NK-92 treated with Interleukin-12 subunit alpha and Interleukin-12 subunit beta, amount 100 ng/mL, for 24 hours (cell line): Measurements from ENCODE around the gene GSKIP.

ENCODE experiments used
- DNase-seq: peaks from one replicate; lab custom pipeline; 2025; lab: John Stamatoyannopoulos, UW

The GSKIP gene

DNA sequence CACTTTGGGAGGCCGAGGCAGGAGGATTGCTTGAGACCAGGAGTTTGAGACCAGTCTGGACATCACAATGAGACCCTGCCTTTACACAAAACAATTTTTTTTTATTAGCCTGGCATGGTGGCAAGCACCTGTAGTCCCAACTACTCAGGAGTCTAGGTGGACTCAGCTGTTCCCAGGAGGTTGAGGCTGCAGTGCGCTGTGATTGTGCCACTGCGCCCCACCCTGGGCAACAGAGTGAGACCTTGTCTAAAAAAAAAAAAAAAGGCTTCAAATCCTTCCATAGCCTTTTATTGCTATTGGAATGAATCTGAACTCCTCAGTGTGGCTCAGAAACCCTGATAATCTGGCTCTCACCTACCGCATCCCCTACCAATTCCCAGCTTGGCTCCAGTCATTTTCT, 54.7 kb downstream of the GSKIP start:
- no peak for DNase-seq

DNA sequence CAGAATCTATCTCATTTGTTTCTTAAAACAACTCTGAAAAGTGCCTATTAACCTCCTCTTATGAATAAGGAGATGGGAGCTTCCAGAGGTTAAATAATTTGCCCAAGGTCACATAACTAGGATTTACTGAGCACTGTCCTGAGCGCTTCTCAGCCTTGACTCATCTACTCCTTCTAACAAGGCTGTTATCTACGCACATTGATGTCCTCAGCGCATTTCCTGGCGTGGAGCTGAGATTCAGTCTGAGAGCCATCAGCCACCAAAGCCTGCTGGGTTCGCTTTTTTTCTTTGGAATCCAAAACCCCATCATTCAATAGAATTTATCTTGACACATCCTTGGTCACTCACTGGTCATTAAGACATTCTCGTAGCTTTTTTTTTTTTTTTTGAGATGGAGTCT, 57.9 kb downstream of the GSKIP start:
- no peak for DNase-seq

- DNase-seq = no peak
Measured at GRCh38 chr14:96422992-96423391, 59.7 kb downstream of the GSKIP start.

GRCh38 chr14:96423446-96424108, 60.3 kb downstream of the GSKIP start:
- no peak for DNase-seq

DNA sequence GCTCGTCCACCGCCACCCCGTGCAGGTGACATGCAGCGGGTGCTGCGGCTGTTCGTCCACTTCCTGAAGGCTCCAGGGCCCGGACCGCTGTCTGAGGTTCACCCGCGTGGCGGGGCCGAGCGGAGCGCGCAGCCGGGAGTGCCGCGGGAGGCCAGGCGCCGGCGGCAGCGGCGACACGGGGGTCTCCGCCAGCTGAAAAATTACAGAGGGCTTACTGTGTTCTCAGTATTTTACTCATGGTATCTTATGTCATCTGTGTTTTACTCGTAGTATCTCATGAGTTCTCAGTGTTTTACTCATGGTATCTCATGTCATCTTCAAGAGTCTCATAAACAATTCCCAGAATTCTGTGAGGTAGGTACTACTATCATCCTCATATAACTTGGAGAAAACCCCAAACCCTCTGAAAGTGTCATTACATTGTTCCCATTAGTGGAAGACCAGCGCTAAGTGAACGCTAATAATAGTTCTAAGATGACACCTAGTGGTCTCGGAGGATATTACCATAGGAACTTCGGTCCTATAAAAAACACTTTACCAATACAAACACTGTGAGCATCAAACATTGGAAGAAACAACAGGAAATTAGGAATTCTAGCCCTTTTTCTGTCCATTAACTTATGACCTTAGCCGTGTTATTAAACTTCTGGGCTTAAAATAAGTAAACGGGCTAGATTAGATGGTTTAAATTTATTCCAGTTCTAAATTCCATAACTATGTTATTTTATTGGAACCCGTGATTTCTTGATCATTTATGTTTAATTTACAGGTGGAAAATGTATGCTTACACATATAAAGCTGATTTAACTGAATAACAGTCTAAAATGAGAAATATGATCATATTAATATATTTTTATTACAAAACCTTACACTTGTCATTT, 61.0 kb downstream of the GSKIP start:
- no peak for DNase-seq

- no peak for DNase-seq
Measured at GRCh38 chr14:96434040-96434439, 70.7 kb downstream of the GSKIP start.
